Activated T-cell treated with anti-CD3 and anti-CD28 coated beads for 1 hour (primary cell): ENCODE results near the gene EXOSC3.
"Not testable (repeated sequence)": the region's sequence is repeated elsewhere in the genome, so short reads cannot be mapped to it uniquely, and the experiment has no call there.

Experiments used
- DNase-seq: peaks from one replicate; pipeline ENCODE4 v3.0.0-alpha.2; 2020; ENCODE audit warnings: low read depth

Gene EXOSC3

GRCh38 chr9:37775216-37775919 lies 9.5 kb downstream of the EXOSC3 start:
- no peak for DNase-seq

GRCh38 chr9:37769995-37770394 lies 14.9 kb downstream of the EXOSC3 start:
- no peak for DNase-seq

GRCh38 chr9:37769306-37769705 lies 15.6 kb downstream of the EXOSC3 start:
- no peak for DNase-seq

DNA sequence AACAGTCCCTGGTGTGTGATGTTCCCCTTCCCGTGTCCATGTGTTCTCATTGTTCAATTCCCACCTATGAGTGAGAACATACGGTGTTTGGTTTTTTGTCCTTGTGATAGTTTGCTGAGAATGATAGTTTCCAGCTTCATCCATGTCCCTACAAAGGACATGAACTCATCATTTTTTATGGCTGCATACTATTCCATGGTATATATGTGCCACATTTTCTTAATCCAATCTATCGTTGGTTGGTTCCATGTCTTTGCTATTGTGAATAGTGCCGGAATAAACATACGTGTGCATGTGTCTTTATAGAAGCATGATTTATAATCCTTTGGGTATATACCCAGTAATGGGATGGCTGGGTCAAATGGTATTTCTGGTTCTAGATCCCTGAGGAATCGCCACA lies 19.6 kb downstream of the EXOSC3 start:
- DNase-seq: not testable (repeated sequence)

GRCh38 chr9:37761511-37761910 lies 23.4 kb downstream of the EXOSC3 start:
- DNase-seq: no peak

GRCh38 chr9:37760416-37761161 lies 24.3 kb downstream of the EXOSC3 start:
- DNase-seq: no peak

GRCh38 chr9:37758747-37759146 lies 26.1 kb downstream of the EXOSC3 start:
- no peak for DNase-seq

DNA sequence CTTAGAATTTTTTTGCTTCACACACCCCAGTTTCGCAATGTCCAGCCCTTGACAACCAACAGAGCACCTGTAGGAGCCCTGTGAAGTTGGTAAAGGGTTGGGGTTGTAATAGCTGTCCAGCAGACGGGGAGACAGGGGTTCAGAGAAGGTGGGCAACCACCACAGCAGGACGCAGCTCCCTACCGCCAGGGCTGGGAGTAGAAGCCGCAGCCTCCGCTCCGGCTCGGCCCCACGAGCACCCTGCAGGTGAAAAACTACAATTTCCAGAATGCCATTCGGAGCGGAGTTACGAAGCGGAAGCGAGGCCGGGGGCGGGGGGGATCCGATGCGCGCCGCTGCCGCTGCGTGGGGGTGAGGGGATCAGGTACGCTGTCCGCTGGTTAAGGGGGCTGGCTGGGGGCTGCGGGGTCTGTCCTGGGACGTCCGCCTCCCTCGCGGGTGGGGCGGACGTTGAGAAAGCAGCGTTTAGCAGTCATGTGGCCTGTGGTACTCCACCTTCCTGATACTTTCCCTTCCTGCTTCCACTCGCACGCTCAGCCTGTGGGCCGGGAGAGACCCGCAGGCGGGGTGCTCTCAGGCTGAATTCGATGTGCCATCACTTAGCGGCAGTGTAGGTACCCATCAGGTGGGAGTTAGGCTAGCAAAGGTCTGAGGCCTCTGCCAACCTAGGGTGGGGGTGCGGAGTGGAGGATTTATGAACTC lies 31.2 kb downstream of the EXOSC3 start, which contains the start of gene TRMT10B:
Gene TRMT10B (plus strand): TSS at position 317 of the 702 bp plus-strand sequence. CDS start 8,127 bp downstream, outside the sequence.
- peak; percentile 55 for DNase-seq

DNA sequence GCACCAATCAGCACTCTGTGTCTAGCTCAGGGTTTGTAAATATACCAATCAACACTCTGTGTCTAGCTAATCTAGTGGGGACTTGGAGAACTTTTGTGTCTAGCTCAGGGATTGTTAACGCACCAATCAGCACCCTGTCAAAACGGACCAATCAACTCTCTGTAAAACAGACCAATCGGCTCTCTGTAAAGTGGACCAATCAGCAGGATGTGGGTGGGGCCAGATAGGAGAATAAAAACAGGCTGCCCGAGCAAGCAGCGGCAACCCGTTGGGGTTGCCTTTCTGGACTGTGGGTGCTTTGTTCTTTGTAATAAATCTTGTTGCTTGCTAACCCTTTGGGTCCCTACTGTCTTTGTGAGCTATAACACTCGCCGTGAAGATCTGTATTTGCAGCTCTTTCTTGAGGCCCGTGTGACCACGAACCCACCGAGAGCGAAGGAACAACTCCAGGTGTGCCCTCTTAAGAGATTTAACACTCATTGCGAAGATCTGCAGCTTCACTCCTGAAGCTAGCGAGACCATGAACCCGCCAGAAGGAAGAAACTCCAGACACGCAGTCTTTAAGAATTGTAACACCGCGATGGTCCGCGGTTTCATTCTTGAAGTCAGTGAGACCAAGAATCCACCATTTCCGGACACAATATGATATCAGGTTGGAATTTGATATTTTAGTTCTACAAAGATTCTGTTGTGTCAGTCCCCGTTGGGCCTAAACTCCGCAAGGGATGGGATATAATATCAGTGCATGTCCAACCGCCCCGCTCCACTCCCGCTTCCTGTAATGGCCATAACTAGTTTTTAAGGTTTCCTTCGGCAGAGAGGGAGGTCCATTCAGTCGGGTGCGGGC lies 32.0 kb downstream of the EXOSC3 start:
- no peak for DNase-seq

GRCh38 chr9:37752112-37752511 lies 32.8 kb downstream of the EXOSC3 start:
- DNase-seq: not testable (repeated sequence)

- DNase-seq: not testable (repeated sequence)
These were observed 33.2 kb downstream of the EXOSC3 start for GRCh38 chr9:37751704-37752103.

- no peak for DNase-seq
These were observed 33.7 kb downstream of the EXOSC3 start for GRCh38 chr9:37751186-37751585.

- no peak for DNase-seq
These were observed 35.7 kb downstream of the EXOSC3 start for GRCh38 chr9:37749129-37749528.

- peak; percentile 39 for DNase-seq
These were observed 37.6 kb downstream of the EXOSC3 start for GRCh38 chr9:37747271-37747753.

DNA sequence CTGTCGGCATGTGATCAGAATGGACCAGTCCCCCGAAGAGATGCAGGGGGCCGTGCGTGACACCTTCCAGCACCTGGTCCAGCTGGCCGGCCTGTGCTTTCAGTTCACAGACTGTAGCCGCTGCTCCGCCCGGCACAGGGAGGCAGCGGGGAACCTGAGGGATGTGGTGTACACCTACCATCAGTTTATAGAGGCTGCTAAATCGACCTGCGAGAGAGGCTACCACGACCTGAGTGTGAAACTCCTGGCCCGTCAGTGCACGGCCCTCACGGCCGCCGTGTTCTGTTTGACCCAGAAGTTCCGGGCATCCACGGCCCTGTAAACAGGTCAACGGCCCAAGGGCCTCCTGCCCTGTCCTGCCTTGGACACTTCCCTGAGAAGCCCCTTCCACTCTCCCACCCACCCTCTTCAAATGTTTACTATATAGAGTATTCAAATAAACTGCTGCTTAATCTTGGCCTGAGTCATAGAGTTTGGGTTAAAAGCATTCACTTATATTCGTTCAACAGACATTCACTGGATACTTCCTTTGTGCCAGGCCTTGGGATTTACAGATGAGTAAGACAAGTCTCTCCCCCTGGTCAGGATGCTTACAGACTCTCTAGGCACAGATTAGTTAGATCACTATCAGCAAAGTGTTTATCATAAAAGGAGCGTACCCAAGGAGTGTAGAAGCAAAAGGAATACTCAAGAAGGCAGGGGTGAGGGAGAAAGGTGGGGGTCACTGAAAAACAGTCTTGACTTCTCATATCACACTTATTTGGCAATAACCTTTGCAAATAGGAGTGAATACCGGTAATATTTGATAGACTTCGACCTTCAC lies 38.2 kb downstream of the EXOSC3 start:
- no peak for DNase-seq

DNA sequence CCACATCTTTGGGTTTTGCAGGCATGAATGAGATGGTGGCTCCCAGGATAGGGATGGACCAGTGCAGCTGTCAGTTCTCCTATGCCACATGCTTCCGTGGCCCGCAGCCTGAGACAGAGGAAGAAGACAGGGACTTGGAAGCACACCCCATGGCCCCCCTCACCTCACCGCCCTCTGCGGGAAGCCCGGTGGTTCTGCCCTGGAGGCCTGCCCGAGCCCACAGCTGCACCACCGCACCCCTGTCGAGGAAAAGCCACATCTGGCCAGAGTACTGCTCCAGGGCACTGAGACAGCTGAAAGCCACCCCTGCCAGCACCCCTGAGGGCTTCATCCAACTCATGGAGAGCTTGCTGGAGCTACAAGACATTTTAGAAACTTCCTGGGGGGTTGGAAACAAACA lies 38.9 kb downstream of the EXOSC3 start:
- no peak for DNase-seq

DNA sequence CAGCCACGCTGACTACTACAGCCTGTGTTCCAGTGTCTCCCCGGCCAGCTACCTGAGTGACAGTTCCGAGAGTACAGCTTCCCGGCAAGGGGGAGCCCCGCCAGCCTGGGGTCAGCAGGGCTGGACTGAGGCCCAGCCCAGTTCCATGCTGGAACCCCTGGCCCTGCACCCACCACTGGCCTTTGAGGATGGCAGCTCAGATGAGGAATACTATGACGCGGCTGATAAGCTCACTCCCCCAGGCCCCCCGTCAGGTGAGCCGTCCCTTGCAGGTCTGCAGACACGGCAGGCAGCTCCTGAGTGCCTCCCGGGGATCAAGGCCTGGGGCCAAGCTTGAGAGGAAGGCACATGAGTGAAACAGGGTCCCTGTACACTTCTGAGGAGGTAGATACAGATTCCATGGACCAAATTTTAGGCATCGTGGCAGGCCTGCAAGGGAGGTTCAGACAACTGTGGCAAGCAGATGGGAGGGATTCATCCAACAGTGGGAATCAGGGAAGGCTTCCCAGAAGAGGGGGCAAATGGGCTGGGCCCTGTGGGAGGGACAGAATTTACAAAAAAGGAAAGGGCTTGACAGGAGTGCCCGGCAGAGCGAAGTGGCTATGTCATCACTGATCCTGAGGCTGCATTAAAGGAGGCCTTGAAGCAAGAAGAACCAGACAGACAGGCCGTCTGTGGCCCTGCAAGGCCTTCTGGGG lies 44.1 kb downstream of the EXOSC3 start:
- DNase-seq: no peak

DNA sequence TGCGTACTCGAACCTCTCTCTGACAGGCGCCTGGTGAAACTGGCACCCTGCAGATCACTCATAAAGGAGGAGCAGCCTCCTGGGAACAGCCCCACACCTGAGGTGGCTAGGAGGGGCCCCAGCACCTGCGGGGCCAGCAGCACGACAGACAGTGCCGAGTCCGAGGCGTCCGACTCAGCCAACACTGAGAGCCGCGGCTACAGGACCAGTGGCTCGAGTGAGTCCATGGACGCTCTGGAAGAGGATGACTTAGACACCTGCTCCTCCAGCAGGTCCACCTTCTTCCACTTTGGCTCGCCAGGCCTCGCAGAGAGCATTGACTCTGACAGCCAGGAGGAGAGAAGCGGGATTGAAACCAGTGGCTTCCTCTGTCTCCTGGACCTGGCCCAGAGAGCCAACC lies 44.7 kb downstream of the EXOSC3 start:
- DNase-seq: no peak

- no peak for DNase-seq
These were observed 45.6 kb downstream of the EXOSC3 start for GRCh38 chr9:37739222-37739621.

DNA sequence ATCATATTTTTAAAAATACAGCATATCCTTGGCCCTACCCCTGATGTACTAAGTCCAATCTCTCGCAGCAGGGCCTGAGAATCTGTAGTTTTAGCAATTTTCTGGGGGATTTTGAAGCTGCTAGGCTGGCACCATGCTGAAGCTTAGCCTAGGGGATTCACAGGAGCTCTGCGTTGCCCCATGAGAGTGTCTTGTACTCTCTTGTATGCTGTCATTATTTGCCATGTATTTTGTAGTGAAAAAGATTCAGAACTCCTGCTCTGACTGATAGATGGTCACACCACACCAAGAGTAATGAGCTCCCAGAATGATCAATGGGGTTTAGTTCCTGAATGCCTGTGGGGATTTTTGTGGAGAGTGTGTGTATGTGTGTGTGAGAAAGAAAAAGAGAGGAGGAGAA lies 51.9 kb downstream of the EXOSC3 start:
- DNase-seq: no peak
